Globus pallidus (tissue), 1 donor: ENCODE measurements around the gene BATF2.
"Not testable (repeated sequence)": the region's sequence is repeated elsewhere in the genome, so short reads cannot be mapped to it uniquely, and the experiment has no call there.

Experiments
- DNase-seq: peaks from one replicate; pipeline ENCODE4 v3.0.0-alpha.2; 2015; ENCODE audit warnings: low spot score

BATF2 gene, protein sequence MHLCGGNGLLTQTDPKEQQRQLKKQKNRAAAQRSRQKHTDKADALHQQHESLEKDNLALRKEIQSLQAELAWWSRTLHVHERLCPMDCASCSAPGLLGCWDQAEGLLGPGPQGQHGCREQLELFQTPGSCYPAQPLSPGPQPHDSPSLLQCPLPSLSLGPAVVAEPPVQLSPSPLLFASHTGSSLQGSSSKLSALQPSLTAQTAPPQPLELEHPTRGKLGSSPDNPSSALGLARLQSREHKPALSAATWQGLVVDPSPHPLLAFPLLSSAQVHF

DNA sequence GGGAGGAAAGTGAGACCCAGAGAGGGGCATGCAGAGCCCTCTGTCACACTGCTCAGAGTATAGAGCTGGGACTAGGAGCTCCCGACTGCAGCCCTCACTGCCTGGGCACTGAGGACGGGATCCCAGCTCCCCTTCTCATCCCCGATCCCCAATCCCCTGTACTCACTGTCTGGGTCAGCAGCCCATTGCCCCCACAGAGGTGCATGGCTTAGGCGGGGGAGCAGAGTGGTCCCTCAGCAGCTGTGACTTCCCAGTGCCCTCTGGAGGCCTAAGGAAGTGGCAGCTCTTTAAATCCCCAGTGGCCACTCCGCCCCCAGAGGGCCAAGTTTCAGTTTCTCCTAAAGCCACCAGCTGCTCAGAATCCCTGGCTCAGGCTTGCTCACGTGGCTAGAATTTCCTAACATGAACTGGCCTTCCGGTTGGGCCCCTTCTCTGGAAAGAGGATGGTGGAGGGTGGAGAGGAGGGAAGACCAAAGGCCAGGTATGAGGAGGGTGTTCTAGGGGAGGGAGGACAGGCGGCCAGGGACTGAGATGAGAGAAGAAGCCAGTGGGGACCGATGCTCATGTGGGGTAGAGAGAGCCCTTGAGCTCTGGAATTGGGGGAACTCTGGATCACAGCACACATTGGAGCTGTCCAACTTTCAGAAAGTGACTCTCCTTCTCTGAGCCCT lies at the start of gene BATF2:
Gene BATF2, minus strand, starts transcription at position 262 of the 671 bp plus-strand sequence. Its CDS starts 57 bp downstream, at position 205.
- DNase-seq = peak; percentile 64

DNA sequence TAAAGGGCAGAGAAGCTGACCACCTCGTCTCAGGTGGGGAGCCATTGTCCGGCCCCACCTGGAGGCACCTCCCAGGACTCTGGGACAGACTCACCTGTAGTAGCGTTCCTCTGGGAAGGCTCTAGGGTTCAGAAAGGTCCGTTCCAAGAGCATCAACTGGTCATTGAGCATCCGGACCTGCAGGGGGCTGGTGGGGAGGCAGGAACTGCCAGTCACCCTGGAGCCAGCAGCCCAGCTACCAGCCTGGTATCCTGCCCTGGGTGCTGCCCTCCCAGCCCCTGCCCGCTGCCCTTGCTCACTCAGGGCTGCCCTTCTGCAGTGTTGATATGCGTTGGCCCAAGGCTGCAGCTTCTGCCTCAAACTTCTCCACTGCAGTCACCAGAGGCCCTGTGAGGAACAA lies 49.0 kb upstream of the BATF2 start:
- no peak for DNase-seq

DNA sequence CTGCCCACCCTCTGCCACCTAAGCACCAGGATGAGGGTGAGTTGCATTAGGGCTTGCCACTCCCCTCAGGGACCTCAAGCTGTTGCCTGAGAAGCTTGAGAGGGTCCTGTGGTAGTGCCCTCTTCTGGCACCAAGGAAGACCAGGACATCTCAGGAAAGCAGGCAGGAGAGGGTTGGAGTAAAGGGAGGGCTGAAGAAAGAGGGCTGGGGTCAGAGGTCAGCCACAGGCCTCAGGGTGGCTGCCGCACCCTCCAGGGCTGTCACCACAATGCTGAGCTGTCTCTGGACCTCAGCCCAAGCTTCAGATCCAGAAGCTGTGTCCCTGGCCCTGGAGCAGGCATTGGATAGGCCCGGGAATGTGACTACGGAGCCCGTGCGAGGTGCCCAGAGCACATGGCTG lies 48.3 kb upstream of the BATF2 start:
- no peak for DNase-seq

DNA sequence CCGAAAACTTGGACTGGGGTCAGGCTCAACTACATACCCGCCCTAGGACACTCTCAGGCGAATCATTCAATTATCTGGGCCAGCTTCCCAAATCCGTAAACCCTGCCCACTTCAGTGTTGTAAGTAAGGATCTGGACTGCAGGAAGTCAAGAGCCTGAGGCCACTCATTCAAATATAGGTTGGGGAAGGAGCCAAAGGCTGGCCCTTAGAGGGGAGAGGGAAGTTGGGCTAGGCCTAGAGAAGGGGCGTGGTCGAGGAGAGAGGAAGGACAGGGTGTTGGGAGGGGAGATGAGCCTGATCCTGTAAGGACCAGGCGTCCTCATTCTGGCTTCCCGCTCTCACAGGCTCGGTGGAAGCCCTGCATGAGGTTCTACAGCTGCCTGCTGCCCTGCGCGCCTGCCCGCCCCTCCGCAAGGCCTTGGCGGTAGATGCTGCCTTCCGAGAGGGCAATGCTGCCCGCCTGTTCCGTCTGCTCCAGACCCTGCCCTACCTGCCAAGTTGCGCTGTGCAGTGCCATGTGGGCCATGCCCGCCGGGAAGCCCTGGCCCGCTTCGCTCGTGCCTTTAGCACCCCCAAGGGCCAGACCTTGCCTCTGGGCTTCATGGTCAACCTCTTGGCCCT lies 47.2 kb upstream of the BATF2 start:
- peak; percentile 47 for DNase-seq

- DNase-seq = no peak
Measured at GRCh38 chr11:65042891-65043290, 46.1 kb upstream of the BATF2 start.

DNA sequence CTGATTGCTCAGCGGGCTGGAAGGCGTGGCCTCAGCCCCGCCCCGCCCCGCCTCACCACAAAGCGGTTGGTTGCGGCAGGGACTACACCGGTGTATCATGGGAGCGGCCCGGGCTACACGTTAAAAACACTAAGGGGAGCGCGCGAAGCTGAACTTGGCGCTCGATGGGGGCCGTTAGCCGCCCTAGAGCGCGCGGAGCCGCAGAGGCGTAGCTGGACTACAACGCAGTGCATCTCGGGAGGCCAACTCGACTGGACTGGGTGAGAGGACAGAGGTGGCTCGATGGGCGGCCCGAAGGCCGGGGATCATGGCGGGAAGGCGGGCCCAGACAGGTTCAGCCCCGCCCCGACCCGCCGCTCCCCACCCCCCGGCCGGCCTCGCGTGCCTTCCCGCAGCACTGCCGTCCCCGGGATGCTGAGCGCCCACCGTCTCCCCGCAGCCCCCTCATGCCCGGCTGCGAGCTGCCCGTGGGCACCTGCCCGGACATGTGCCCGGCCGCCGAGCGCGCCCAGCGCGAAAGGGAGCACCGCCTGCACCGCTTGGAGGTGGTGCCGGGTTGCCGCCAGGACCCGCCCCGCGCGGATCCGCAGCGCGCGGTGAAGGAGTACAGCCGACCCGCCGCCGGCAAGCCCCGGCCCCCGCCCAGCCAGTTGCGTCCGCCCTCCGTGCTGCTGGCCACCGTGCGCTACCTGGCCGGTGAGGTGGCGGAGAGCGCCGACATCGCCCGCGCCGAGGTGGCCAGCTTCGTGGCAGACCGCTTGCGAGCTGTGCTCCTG lies 44.3 kb upstream of the BATF2 start, which contains the start of gene SAC3D1:
Gene SAC3D1, plus strand, starts transcription at position 364 of the 776 bp plus-strand sequence. Its CDS starts 83 bp downstream, at position 447.
- DNase-seq = peak; percentile 86

DNA sequence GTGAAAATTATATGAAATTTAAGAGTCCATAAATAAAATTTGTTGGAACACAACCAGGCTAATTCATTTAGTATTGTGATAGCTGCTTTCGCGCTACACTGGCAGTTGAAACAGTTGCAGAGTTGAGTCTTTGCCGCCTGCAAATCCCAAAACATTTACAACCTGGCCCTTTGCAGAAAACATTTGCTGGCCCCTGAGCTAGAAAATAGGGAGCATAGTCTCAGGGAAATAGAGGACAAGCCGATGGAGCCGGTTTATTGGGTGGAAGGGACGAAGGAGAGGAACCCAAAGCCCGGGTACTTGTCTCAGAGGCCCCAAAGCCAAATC lies 43.7 kb upstream of the BATF2 start:
- DNase-seq = no peak

DNA sequence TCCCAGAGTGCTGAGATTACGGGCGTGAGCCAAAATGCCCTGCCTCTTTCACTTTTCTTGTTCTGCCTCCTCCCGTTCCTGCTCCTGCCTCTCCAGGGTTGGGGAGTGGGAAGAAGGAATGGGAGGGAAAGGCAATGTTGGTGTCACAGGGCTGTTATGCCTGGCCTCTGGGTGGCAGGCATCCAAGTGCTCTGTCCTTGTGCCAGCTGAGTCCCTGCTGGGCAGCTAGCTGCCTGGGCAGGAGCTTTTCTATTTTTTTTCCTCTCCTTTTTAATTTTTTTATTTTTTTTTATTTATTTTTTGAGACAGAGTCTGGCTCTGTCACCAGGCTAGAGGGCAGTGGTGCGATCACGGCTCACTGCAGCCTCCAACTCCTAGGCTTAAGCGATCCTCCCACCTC lies 40.2 kb upstream of the BATF2 start:
- DNase-seq = peak; percentile 75

DNA sequence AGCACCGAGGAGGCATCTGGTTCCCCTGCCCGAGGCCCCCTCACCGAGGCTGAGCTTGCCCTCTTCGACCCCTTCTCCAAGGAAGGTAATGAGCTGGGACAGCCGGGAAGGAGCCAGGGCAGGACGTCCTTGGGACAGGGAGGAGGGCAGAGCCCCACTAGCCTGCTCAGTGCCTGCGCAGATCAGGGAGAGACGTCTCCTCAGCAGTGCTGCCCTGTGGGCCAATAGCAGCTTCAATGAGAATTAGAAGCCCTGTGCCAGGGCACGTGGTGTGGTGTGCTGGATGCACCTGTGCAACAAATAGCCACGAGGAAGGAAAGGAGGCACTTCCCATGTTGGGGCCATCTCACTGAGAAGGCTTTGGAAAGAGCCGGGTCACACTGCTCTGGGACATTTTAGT lies 38.8 kb upstream of the BATF2 start:
- no peak for DNase-seq

GRCh38 chr11:65034423-65034822 lies 37.7 kb upstream of the BATF2 start:
- DNase-seq = no peak

- DNase-seq = no peak
Measured at GRCh38 chr11:65032216-65032615, 35.4 kb upstream of the BATF2 start.

DNA sequence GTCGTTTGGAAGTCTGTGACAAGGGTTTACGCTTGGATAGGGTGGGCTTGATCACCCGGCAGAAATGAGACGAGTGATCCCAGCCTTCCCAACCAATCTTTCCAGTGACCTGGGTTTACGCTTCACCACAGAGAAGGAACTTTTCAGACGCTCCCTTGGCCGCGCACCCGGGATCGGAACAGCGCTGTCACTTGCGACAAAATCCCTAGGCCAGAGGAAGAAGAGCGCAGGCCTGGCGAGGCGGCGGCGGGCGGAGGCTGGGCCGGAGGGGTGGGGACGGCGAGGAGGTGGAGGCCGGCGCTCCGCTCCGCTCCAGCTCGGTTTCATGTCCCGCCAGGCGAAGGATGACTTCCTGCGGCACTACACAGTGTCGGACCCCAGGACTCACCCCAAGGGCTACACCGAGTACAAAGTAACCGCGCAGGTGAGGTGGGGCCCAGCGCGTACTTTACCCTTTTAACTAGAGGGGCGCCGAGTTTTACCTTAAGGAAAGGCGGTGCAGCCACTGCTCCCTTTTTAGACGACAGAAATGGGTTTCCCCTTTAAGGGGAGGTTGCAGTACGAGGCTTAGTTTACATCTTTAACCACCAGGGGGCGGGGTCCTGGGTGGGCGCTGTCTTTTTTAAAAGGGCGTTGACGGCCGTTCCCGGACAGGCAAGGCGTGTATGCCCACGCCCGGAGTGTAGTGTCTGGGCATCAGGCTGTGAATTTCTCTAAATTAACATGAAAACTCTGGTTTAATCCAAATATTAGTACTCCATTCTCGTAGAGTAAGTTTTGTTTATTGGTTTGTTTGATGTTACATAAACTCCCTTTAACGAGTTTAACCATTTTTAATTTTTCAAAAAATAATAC lies 30.7 kb upstream of the BATF2 start, which contains the start of gene SNX15:
Gene SNX15, plus strand, starts transcription at position 227 of the 855 bp plus-strand sequence. Its CDS starts 99 bp downstream, at position 326.
- peak; percentile 96 for DNase-seq

GRCh38 chr11:65026810-65027209 lies 30.0 kb upstream of the BATF2 start:
- DNase-seq = no peak

DNA sequence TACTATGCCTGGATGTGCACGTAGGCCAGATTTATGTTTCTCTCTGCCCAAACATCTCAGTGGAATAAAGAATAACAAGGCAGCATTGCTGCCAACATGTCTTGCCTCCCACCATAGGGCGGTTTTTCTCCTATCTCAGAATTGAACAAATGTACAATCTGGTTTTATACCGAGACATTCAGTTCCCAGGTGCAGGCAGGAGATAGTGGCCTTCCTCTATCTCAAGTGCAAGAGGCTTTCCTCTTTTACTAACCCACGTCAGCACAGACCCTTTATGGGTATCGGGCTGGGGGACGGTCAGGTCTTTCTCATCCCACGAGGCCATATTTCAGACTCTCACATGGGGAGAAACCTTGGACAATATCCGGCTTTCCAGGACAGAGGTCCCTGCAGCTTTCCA lies 26.7 kb upstream of the BATF2 start:
- not testable (repeated sequence) for DNase-seq

GRCh38 chr11:65021509-65021908 lies 24.7 kb upstream of the BATF2 start:
- no peak for DNase-seq

- no peak for DNase-seq
Measured at GRCh38 chr11:65021003-65021402, 24.2 kb upstream of the BATF2 start.

DNA sequence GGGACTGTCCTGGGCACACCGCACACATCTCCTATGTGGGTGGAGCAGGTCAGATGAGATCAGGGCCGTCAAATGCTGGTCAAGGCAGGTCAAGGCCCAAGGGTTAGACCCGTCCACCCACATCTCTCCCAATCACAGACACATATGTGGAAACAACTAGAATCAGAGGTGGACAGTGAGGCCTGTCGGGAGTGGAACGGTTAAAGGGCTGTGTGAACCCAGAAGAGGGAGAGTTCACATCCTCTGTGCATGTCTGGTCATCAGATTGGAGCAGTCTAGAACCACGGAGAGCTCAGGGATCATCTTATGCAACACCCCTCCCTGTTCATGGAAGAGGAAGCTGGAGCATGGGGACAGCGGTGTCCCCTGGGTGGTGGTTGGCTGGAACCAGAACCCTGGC lies 23.1 kb upstream of the BATF2 start:
- DNase-seq = no peak

GRCh38 chr11:65017937-65018336 lies 21.2 kb upstream of the BATF2 start:
- DNase-seq = no peak

GRCh38 chr11:65016705-65017104 lies 19.9 kb upstream of the BATF2 start:
- no peak for DNase-seq

GRCh38 chr11:65014726-65015227 lies 18.0 kb upstream of the BATF2 start:
- no peak for DNase-seq
